Renal pelvis (tissue), 3 donors: ENCODE results near the gene STK24. TPM values are rescaled to one million over a fixed set of nuclear protein-coding genes. Genes with fewer than 3 reads are reported as not detected.

ENCODE experiments used
- polyA plus RNA-seq, 3 donors: library from polyadenylated mRNA; unstranded; fragments of 120-200 nt; gene quantifications; one replicate each; pipeline ENCODE4 v1.2.1, GENCODE V29; 2013; ENCODE audit not compliant: insufficient read length in 3 of 3

STK24 gene
- polyA plus RNA-seq, 3 donors: 109 to 117 (median 115) TPM

Other genes with a start within 250 kb of the STK24 start
- 10 to 100 TPM in 1 of 3 donors, 1 to 10 TPM in 2; 8.1 to 12.6 (median 9.2) TPM for gene SLC15A1, start 175.6 kb upstream of the STK24 start, polyA plus RNA-seq